Lower leg skin (tissue), 3 donors: ENCODE results near the gene CIB4.

Source experiments
- POLR2A ChIP-seq, 2 donors: fragments of 450-650 bp; IDR thresholded peaks; one replicate each; pipeline ENCODE4 v1.6.1; 2016 to 2017; ENCODE audit warnings: antibody characterized with exemption in 2 of 2, mild to moderate bottlenecking in 1 of 2, moderate library complexity in 1 of 2
- TF ChIP-seq, protein P1 (sequence below), 3 donors: fragments of 450-650 bp; IDR thresholded peaks; one replicate each; pipeline ENCODE4 v1.5.1; 2016; ENCODE audit warnings: antibody characterized with exemption in 3 of 3, mild to moderate bottlenecking in 3 of 3, moderate library complexity in 2 of 3

DNA sequence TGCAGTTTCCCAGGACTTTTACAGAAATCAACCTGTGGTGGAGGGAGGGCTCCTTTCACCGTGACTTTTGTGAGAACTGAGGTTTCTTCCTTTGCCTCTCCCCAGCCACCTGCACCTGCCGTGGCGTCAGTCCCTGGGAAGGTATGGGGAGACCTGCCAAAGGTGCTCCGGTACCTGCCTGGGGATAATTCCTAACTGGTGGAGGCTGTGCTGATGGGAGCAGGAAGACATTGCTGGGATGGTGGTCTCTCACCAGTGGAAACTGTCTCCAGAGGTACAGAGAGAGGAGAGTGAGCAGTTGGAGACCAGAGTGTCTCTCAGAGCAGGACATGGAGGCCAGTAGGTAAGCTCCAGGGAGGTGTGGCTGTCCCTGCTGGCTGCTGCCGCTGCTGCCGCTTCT, 52.6 kb downstream of the CIB4 start:
- no peak for TF ChIP-seq POLR2A (IDR thresholded peaks at IDR 0.05)
- TF ChIP-seq, protein P1, sequence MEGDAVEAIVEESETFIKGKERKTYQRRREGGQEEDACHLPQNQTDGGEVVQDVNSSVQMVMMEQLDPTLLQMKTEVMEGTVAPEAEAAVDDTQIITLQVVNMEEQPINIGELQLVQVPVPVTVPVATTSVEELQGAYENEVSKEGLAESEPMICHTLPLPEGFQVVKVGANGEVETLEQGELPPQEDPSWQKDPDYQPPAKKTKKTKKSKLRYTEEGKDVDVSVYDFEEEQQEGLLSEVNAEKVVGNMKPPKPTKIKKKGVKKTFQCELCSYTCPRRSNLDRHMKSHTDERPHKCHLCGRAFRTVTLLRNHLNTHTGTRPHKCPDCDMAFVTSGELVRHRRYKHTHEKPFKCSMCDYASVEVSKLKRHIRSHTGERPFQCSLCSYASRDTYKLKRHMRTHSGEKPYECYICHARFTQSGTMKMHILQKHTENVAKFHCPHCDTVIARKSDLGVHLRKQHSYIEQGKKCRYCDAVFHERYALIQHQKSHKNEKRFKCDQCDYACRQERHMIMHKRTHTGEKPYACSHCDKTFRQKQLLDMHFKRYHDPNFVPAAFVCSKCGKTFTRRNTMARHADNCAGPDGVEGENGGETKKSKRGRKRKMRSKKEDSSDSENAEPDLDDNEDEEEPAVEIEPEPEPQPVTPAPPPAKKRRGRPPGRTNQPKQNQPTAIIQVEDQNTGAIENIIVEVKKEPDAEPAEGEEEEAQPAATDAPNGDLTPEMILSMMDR (IDR thresholded peaks at IDR 0.05), result no peak
